HepG2 (cell line): ENCODE results near the gene RBBP8NL. TPM values are rescaled to one million over a fixed set of nuclear protein-coding genes. Genes with fewer than 3 reads are reported as not detected.

ENCODE experiments used
- AGO2 ChIP-seq: fragments of 200-400 bp; formaldehyde crosslinking; optimal IDR thresholded peaks from 2 replicates; pipeline ENCODE3; 2017; ENCODE audit warnings: mild to moderate bottlenecking, low read depth, low read length, moderate library complexity
- CHD2 ChIP-seq: IDR thresholded peaks from 2 replicates; pipeline ENCODE4 v1.6.1; 2011; ENCODE audit warnings: low read depth, low read length, improper control_type of control experiment
- EP300 ChIP-seq, 3 experiments: sonication (generic) in 1 of 3; formaldehyde crosslinking in 1 of 3; IDR thresholded peaks; 2 replicates each; pipeline versions ENCODE4 v1.5.1 to v1.6.1; 2011 to 2020; ENCODE audit warnings: low read depth in 2 of 3, low read length in 2 of 3, borderline replicate concordance in 1 of 3, improper control_type of control experiment in 1 of 3, mild to moderate bottlenecking in 1 of 3, missing genetic modification reagents in 1 of 3, moderate library complexity in 1 of 3
- GFI1 ChIP-seq: sonication (generic); formaldehyde crosslinking; IDR thresholded peaks from 2 replicates; pipeline ENCODE4 v1.5.0; 2020; ENCODE audit warnings: missing genetic modification reagents, mild to moderate bottlenecking, borderline replicate concordance
- HNRNPUL1 ChIP-seq: fragments of 200-400 bp; formaldehyde crosslinking; IDR thresholded peaks from 2 replicates; pipeline ENCODE4 v1.6.1; 2017; ENCODE audit warnings: low read depth, mild to moderate bottlenecking, low read length, moderate library complexity
- NFKB2 ChIP-seq: sonication (generic); formaldehyde crosslinking; IDR thresholded peaks from 2 replicates; pipeline ENCODE4 v1.4.0; 2020; ENCODE audit warnings: missing genetic modification reagents, borderline replicate concordance
- PCBP2 ChIP-seq: fragments of 200-400 bp; formaldehyde crosslinking; optimal IDR thresholded peaks from 2 replicates; pipeline ENCODE3; 2018; ENCODE audit warnings: low read length, low read depth; ENCODE audit not compliant: poor library complexity, severe bottlenecking
- PLRG1 ChIP-seq: fragments of 450-650 bp; conservative IDR thresholded peaks from 2 replicates; pipeline ENCODE4 v1.6.1; 2016
- RBM22 ChIP-seq: fragments of 200-400 bp; formaldehyde crosslinking; optimal IDR thresholded peaks from 2 replicates; pipeline ENCODE3; 2017; ENCODE audit warnings: mild to moderate bottlenecking, low read length, moderate library complexity
- SOX13 ChIP-seq, 3 experiments: fragments of 450-650 bp in 1 of 3; sonication (generic) in 1 of 3; formaldehyde crosslinking in 1 of 3; IDR thresholded peaks in 2 of 3; conservative IDR thresholded peaks in 1 of 3; 2 replicates each; pipeline versions ENCODE4 v1.5.0 to v1.6.1; 2016 to 2020; ENCODE audit warnings: antibody characterized with exemption in 1 of 3, mild to moderate bottlenecking in 1 of 3, missing compliant biosample characterization in 1 of 3, missing genetic modification reagents in 1 of 3, moderate library complexity in 1 of 3
- TAF1 ChIP-seq: sonication (generic); formaldehyde crosslinking; IDR thresholded peaks from 2 replicates; pipeline ENCODE4 v1.4.0; 2020; ENCODE audit warnings: missing genetic modification reagents
- XRCC5 ChIP-seq: fragments of 200-400 bp; formaldehyde crosslinking; optimal IDR thresholded peaks from 2 replicates; pipeline ENCODE3; 2017; ENCODE audit warnings: mild to moderate bottlenecking, low read length
- ZNF205 ChIP-seq: IDR thresholded peaks from 2 replicates; pipeline ENCODE4 v1.6.1; 2018; ENCODE audit warnings: missing biosample characterization, missing genetic modification reagents
- ZNF296 ChIP-seq: sonication (generic); formaldehyde crosslinking; conservative IDR thresholded peaks from 2 replicates; pipeline ENCODE4 v1.5.0; 2020; ENCODE audit warnings: mild to moderate bottlenecking, missing genetic modification reagents
- ZNF343 ChIP-seq: sonication (generic); formaldehyde crosslinking; IDR thresholded peaks from 2 replicates; pipeline ENCODE4 v1.4.0; 2020; ENCODE audit warnings: mild to moderate bottlenecking, missing genetic modification reagents
- ZNF724P ChIP-seq: sonication (generic); formaldehyde crosslinking; IDR thresholded peaks from 2 replicates; pipeline ENCODE4 v1.8.0; 2022; ENCODE audit warnings: missing genetic modification reagents, borderline replicate concordance
- polyA plus RNA-seq, 8 experiments: library from polyadenylated mRNA; depleted of rRNA in 3 of 8; stranded (reverse) in 7 of 8; unstranded in 1 of 8; fragments of >200 nt; fragmentation: Illumina TruSeq in 4 of 8; extraction: Trizol in 4 of 8; gene quantifications; 2 replicates each; pipeline versions ENCODE4 v1.2.1 to v1.2.3, GENCODE V29; 2011 to 2016; ENCODE audit warnings: low read depth in 4 of 8, missing spikeins in 1 of 8, mixed read lengths in 1 of 8; ENCODE audit not compliant: insufficient read depth in 1 of 8
- total RNA-seq, 5 experiments: library from RNA; depleted of rRNA; stranded (reverse); fragments of >200 nt; fragmentation: Illumina TruSeq; extraction: Trizol; gene quantifications; 2 replicates each; pipeline ENCODE4 v1.2.3, GENCODE V29; 2016; ENCODE audit warnings: low read depth in 1 of 5
- TF ChIP-seq, protein P1 (sequence below), 2 experiments: fragments of 450-650 bp in 1 of 2; sonication (generic) in 1 of 2; formaldehyde crosslinking; IDR thresholded peaks; 2 replicates each; pipeline versions ENCODE4 v1.5.0 to v1.8.0; 2020 to 2022; ENCODE audit warnings: mild to moderate bottlenecking in 1 of 2, missing genetic modification reagents in 1 of 2
- TF ChIP-seq, protein P2 (sequence below): sonication (generic); formaldehyde crosslinking; IDR thresholded peaks from 2 replicates; pipeline ENCODE4 v1.5.1; 2020; ENCODE audit warnings: missing genetic modification reagents, mild to moderate bottlenecking, borderline replicate concordance
- TF ChIP-seq, protein P3 (sequence below): sonication (generic); formaldehyde crosslinking; IDR thresholded peaks from 2 replicates; pipeline ENCODE4 v1.5.0; 2020; ENCODE audit warnings: mild to moderate bottlenecking, missing genetic modification reagents, moderate library complexity
- TF ChIP-seq, protein P4 (sequence below): sonication (generic); formaldehyde crosslinking; IDR thresholded peaks from 2 replicates; pipeline ENCODE4 v1.4.0; 2020; ENCODE audit warnings: missing genetic modification reagents

The RBBP8NL gene
- total and polyA plus RNA-seq, 2 of the 13 experiments (the other 11 are each of a cell fraction or from before 2014, with no cell fraction given): 0.69 to 0.86 TPM

DNA sequence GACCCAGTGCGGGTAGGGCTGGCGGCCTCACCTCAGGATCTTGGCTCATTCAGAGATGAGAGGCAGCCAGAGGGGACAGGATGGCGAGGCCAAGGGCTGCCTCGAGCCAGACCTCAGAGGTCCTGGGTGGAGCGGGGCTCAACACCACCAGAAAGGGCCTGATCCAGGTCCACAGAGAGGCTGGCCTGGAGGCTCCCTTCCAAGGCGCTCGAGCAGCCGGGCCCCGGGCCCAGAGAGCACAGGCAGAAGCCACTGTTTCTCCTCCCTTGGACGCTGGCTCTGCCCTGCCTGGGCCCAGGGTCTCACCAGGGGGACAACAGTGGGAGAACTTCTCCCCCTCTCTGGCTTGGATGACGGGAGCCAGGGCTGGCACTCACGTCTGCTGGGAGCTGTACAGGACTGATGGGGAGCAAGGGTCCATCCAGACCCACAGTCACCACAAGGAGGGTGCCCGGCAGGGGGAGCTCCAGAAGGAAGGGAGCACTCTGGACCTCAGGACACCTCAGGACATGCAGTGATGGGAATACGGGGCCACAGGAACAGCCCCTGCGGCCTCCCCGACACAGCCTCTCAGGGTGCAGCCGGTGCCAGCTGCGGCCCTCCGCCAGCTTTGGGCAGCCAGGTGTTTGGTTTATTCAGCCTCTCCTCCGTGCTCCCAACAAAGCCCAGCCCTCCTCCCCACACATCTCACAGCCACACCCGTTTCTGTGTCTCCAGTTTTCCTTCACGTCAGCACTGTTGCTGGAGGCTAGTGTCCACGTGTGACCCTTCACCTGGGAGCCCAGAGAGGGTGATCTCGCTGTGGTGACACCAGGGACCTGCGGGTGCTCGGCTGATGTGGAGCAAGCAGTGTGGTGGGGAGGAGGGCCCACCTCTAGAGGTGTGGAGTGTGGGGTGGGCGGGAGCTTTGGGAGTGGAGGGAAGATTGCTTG is 31.8 kb downstream of the RBBP8NL start (continued):
- TF ChIP-seq NFKB2 (CRISPR knock-in tag) (no peak), PCBP2 (no peak), ZNF205 (no peak), RBM22 (peak; percentile 17), CHD2 (no peak), HNRNPUL1 (no peak), ZNF724P (CRISPR knock-in tag) (no peak), AGO2 (peak; percentile 87), TAF1 (0 out of 2 replicates have a peak, but pooled peaks have one; percentile 23), GFI1 (CRISPR knock-in tag) (no peak), PLRG1 (no peak), XRCC5 (peak; percentile 88), ZNF296 (no peak), SOX13 (IDR thresholded peaks at IDR 0.05) (no peak), SOX13 (CRISPR knock-in tag; conservative IDR thresholded peaks at IDR 0.05 in 1 of 2, IDR thresholded peaks at IDR 0.05 in 1 of 2) (no peak), EP300 (IDR thresholded peaks at IDR 0.05; ENCODE audit: low read depth in 2 of 2, low read length in 2 of 2) (no peak), EP300 (CRISPR knock-in tag; IDR thresholded peaks at IDR 0.05; ENCODE audit: borderline replicate concordance) (no peak), ZNF343 (CRISPR knock-in tag) (no peak)
- TF ChIP-seq, protein P1, sequence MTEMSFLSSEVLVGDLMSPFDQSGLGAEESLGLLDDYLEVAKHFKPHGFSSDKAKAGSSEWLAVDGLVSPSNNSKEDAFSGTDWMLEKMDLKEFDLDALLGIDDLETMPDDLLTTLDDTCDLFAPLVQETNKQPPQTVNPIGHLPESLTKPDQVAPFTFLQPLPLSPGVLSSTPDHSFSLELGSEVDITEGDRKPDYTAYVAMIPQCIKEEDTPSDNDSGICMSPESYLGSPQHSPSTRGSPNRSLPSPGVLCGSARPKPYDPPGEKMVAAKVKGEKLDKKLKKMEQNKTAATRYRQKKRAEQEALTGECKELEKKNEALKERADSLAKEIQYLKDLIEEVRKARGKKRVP (CRISPR knock-in tag; IDR thresholded peaks at IDR 0.05): no peak
- TF ChIP-seq, protein P2, sequence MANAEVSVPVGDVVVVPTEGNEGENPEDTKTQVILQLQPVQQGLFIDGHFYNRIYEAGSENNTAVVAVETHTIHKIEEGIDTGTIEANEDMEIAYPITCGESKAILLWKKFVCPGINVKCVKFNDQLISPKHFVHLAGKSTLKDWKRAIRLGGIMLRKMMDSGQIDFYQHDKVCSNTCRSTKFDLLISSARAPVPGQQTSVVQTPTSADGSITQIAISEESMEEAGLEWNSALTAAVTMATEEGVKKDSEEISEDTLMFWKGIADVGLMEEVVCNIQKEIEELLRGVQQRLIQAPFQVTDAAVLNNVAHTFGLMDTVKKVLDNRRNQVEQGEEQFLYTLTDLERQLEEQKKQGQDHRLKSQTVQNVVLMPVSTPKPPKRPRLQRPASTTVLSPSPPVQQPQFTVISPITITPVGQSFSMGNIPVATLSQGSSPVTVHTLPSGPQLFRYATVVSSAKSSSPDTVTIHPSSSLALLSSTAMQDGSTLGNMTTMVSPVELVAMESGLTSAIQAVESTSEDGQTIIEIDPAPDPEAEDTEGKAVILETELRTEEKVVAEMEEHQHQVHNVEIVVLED (CRISPR knock-in tag): no peak
- TF ChIP-seq, protein P3, sequence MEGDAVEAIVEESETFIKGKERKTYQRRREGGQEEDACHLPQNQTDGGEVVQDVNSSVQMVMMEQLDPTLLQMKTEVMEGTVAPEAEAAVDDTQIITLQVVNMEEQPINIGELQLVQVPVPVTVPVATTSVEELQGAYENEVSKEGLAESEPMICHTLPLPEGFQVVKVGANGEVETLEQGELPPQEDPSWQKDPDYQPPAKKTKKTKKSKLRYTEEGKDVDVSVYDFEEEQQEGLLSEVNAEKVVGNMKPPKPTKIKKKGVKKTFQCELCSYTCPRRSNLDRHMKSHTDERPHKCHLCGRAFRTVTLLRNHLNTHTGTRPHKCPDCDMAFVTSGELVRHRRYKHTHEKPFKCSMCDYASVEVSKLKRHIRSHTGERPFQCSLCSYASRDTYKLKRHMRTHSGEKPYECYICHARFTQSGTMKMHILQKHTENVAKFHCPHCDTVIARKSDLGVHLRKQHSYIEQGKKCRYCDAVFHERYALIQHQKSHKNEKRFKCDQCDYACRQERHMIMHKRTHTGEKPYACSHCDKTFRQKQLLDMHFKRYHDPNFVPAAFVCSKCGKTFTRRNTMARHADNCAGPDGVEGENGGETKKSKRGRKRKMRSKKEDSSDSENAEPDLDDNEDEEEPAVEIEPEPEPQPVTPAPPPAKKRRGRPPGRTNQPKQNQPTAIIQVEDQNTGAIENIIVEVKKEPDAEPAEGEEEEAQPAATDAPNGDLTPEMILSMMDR: peak; percentile 72
- TF ChIP-seq, protein P4, sequence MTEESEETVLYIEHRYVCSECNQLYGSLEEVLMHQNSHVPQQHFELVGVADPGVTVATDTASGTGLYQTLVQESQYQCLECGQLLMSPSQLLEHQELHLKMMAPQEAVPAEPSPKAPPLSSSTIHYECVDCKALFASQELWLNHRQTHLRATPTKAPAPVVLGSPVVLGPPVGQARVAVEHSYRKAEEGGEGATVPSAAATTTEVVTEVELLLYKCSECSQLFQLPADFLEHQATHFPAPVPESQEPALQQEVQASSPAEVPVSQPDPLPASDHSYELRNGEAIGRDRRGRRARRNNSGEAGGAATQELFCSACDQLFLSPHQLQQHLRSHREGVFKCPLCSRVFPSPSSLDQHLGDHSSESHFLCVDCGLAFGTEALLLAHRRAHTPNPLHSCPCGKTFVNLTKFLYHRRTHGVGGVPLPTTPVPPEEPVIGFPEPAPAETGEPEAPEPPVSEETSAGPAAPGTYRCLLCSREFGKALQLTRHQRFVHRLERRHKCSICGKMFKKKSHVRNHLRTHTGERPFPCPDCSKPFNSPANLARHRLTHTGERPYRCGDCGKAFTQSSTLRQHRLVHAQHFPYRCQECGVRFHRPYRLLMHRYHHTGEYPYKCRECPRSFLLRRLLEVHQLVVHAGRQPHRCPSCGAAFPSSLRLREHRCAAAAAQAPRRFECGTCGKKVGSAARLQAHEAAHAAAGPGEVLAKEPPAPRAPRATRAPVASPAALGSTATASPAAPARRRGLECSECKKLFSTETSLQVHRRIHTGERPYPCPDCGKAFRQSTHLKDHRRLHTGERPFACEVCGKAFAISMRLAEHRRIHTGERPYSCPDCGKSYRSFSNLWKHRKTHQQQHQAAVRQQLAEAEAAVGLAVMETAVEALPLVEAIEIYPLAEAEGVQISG (CRISPR knock-in tag): 0 out of 2 replicates have a peak, but pooled peaks have one; percentile 28
